HepG2 (cell line): ENCODE results near the gene APOC3. TPM values are rescaled to one million over a fixed set of nuclear protein-coding genes. Genes with fewer than 3 reads are reported as not detected.

Experiments used
- AFF4 ChIP-seq: sonication (generic); formaldehyde crosslinking; IDR thresholded peaks from 2 replicates; pipeline ENCODE4 v1.4.0; 2020; ENCODE audit warnings: missing genetic modification reagents
- ETS1 ChIP-seq: sonication (generic); formaldehyde crosslinking; IDR thresholded peaks from 2 replicates; pipeline ENCODE4 v1.4.0; 2020; ENCODE audit warnings: missing genetic modification reagents
- HDAC1 ChIP-seq: sonication (generic); formaldehyde crosslinking; IDR thresholded peaks from 2 replicates; pipeline ENCODE4 v1.5.1; 2020; ENCODE audit warnings: mild to moderate bottlenecking, missing genetic modification reagents
- HOXA7 ChIP-seq: sonication (generic); formaldehyde crosslinking; IDR thresholded peaks from 2 replicates; pipeline ENCODE4 v1.8.1; 2022; ENCODE audit warnings: mild to moderate bottlenecking, missing genetic modification reagents, moderate library complexity
- ISL2 ChIP-seq: sonication (generic); formaldehyde crosslinking; IDR thresholded peaks from 2 replicates; pipeline ENCODE4 v1.5.0; 2020; ENCODE audit warnings: missing genetic modification reagents
- POLR2G ChIP-seq: fragments of 200-400 bp; formaldehyde crosslinking; IDR thresholded peaks from 2 replicates; pipeline ENCODE4 v1.6.1; 2018; ENCODE audit warnings: mild to moderate bottlenecking, low read depth, low read length, moderate library complexity
- PPARG ChIP-seq: conservative IDR thresholded peaks from 2 replicates; pipeline ENCODE4 v1.6.1; 2016; ENCODE audit warnings: missing biosample characterization, missing genetic modification reagents
- TBX2 ChIP-seq: sonication (generic); formaldehyde crosslinking; IDR thresholded peaks from 2 replicates; pipeline ENCODE4 v1.5.0; 2020; ENCODE audit warnings: missing genetic modification reagents, mild to moderate bottlenecking, borderline replicate concordance
- ZBTB14 ChIP-seq: sonication (generic); formaldehyde crosslinking; IDR thresholded peaks from 2 replicates; pipeline ENCODE4 v1.4.0; 2020; ENCODE audit warnings: missing genetic modification reagents
- ZC3H4 ChIP-seq: sonication (generic); formaldehyde crosslinking; IDR thresholded peaks from 2 replicates; pipeline ENCODE4 v1.4.0; 2020; ENCODE audit warnings: missing genetic modification reagents, borderline replicate concordance
- ZNF142 ChIP-seq: sonication (generic); formaldehyde crosslinking; IDR thresholded peaks from 2 replicates; pipeline ENCODE4 v1.4.0; 2020; ENCODE audit warnings: missing genetic modification reagents
- ZNF18 ChIP-seq: sonication (generic); formaldehyde crosslinking; IDR thresholded peaks from 2 replicates; pipeline ENCODE4 v1.8.0; 2022; ENCODE audit warnings: mild to moderate bottlenecking, missing genetic modification reagents; ENCODE audit not compliant: insufficient replicate concordance
- ZNF558 ChIP-seq: sonication (generic); formaldehyde crosslinking; IDR thresholded peaks from 2 replicates; pipeline ENCODE4 v1.9.0; 2022; ENCODE audit warnings: mild to moderate bottlenecking, missing genetic modification reagents, borderline replicate concordance
- ZNF709 ChIP-seq: sonication (generic); formaldehyde crosslinking; IDR thresholded peaks from 2 replicates; pipeline ENCODE4 v1.5.0; 2020; ENCODE audit warnings: mild to moderate bottlenecking, missing genetic modification reagents
- ZNF749 ChIP-seq: sonication (generic); formaldehyde crosslinking; IDR thresholded peaks from 2 replicates; pipeline ENCODE4 v1.8.0; 2022; ENCODE audit warnings: mild to moderate bottlenecking, missing genetic modification reagents, moderate library complexity, borderline replicate concordance
- ZSCAN22 ChIP-seq: sonication (generic); formaldehyde crosslinking; IDR thresholded peaks from 2 replicates; pipeline ENCODE4 v1.4.0; 2020; ENCODE audit warnings: mild to moderate bottlenecking, missing genetic modification reagents
- polyA plus RNA-seq, 8 experiments: library from polyadenylated mRNA; depleted of rRNA in 3 of 8; stranded (reverse) in 7 of 8; unstranded in 1 of 8; fragments of >200 nt; fragmentation: Illumina TruSeq in 4 of 8; extraction: Trizol in 4 of 8; gene quantifications; 2 replicates each; pipeline versions ENCODE4 v1.2.1 to v1.2.3, GENCODE V29; 2011 to 2016; ENCODE audit warnings: low read depth in 4 of 8, missing spikeins in 1 of 8, mixed read lengths in 1 of 8; ENCODE audit not compliant: insufficient read depth in 1 of 8
- total RNA-seq, 5 experiments: library from RNA; depleted of rRNA; stranded (reverse); fragments of >200 nt; fragmentation: Illumina TruSeq; extraction: Trizol; gene quantifications; 2 replicates each; pipeline ENCODE4 v1.2.3, GENCODE V29; 2016; ENCODE audit warnings: low read depth in 1 of 5

Gene APOC3
- total and polyA plus RNA-seq, 2 of the 13 experiments (the other 11 are each of a cell fraction or from before 2014, with no cell fraction given) = 314 to 687 TPM

- 0 out of 2 replicates have a peak, but pooled peaks have one; percentile 13 for TF ChIP-seq AFF4
- TF ChIP-seq HDAC1 (CRISPR knock-in tag) = peak; percentile 12; the same call in 1 of the 2 replicates
- no peak for TF ChIP-seq ZBTB14 (CRISPR knock-in tag)
- peak; percentile 10; the same call in 1 of the 2 replicates for TF ChIP-seq ISL2
- TF ChIP-seq ZNF18 (CRISPR knock-in tag) = no peak
- no peak for TF ChIP-seq ZSCAN22
- TF ChIP-seq ZC3H4 (CRISPR knock-in tag) = peak; percentile 9; the same call in 1 of the 2 replicates
- TF ChIP-seq ZNF558 (CRISPR knock-in tag) = 0 out of 2 replicates have a peak, but pooled peaks have one; percentile 10
- no peak for TF ChIP-seq PPARG
- TF ChIP-seq ZNF749 (CRISPR knock-in tag) = 0 out of 2 replicates have a peak, but pooled peaks have one; percentile 5
- TF ChIP-seq ZNF142 = 0 out of 2 replicates have a peak, but pooled peaks have one; percentile 8
- no peak for TF ChIP-seq HOXA7 (CRISPR knock-in tag)
- TF ChIP-seq POLR2G = peak; percentile 31
- no peak for TF ChIP-seq ETS1
- TF ChIP-seq TBX2 (CRISPR knock-in tag) = no peak
- no peak for TF ChIP-seq ZNF709
These were observed 6.9 kb downstream of the APOC3 start (continued) for GRCh38 chr11:116836632-116836991.
